CD4-positive, alpha-beta T cell treated with Interleukin-6 for 4 hours (primary cell): ENCODE results near the gene EIF3J.
"Not testable (repeated sequence)": the region's sequence is repeated elsewhere in the genome, so short reads cannot be mapped to it uniquely, and the experiment has no call there.

ENCODE experiments used
- DNase-seq: peaks from one replicate; pipeline ENCODE4 v3.0.0-alpha.2; 2020; ENCODE audit warnings: mixed read lengths

EIF3J gene

GRCh38 chr15:44544745-44545144 lies 7.8 kb downstream of the EIF3J start:
- not testable (repeated sequence) for DNase-seq

- DNase-seq = peak; percentile 26
These were observed 9.2 kb downstream of the EIF3J start for GRCh38 chr15:44545913-44546802.

- not testable (repeated sequence) for DNase-seq
These were observed 12.2 kb downstream of the EIF3J start for GRCh38 chr15:44549152-44549551.

- DNase-seq = no peak
These were observed 13.3 kb downstream of the EIF3J start for GRCh38 chr15:44550256-44550655.

GRCh38 chr15:44550734-44551133 lies 13.8 kb downstream of the EIF3J start:
- no peak for DNase-seq

- peak; percentile 10 for DNase-seq
These were observed 18.2 kb downstream of the EIF3J start for GRCh38 chr15:44554934-44555723.

GRCh38 chr15:44560926-44561325 lies 24.0 kb downstream of the EIF3J start:
- DNase-seq = not testable (repeated sequence)

GRCh38 chr15:44565387-44566154 lies 28.6 kb downstream of the EIF3J start:
- DNase-seq = no peak

- DNase-seq = no peak
These were observed 29.2 kb downstream of the EIF3J start for GRCh38 chr15:44566155-44566540.

- DNase-seq = no peak
These were observed 31.4 kb downstream of the EIF3J start for GRCh38 chr15:44568338-44568737.

- no peak for DNase-seq
These were observed 32.4 kb downstream of the EIF3J start for GRCh38 chr15:44569316-44569715.

GRCh38 chr15:44570361-44570760 lies 33.4 kb downstream of the EIF3J start:
- DNase-seq = no peak

- no peak for DNase-seq
These were observed 36.4 kb downstream of the EIF3J start for GRCh38 chr15:44573386-44573785.

- no peak for DNase-seq
These were observed 37.8 kb downstream of the EIF3J start for GRCh38 chr15:44574734-44575133.

GRCh38 chr15:44580105-44580504 lies 43.2 kb downstream of the EIF3J start:
- DNase-seq = no peak

- DNase-seq = peak; percentile 69
These were observed 47.3 kb downstream of the EIF3J start for GRCh38 chr15:44584162-44584749.

GRCh38 chr15:44585633-44586032 lies 48.7 kb downstream of the EIF3J start:
- no peak for DNase-seq

- DNase-seq = no peak
These were observed 51.6 kb downstream of the EIF3J start for GRCh38 chr15:44588541-44588940.

- no peak for DNase-seq
These were observed 54.4 kb downstream of the EIF3J start for GRCh38 chr15:44591326-44591725.

- peak; percentile 35 for DNase-seq
These were observed 56.2 kb downstream of the EIF3J start for GRCh38 chr15:44593042-44593736.

GRCh38 chr15:44595246-44595645 lies 58.3 kb downstream of the EIF3J start:
- DNase-seq = no peak
